Measurements from ENCODE around the gene PAXIP1.
"Not testable (repeated sequence)": the region's sequence is repeated elsewhere in the genome, so short reads cannot be mapped to it uniquely, and the experiment has no call there.

PAXIP1 gene

DNA sequence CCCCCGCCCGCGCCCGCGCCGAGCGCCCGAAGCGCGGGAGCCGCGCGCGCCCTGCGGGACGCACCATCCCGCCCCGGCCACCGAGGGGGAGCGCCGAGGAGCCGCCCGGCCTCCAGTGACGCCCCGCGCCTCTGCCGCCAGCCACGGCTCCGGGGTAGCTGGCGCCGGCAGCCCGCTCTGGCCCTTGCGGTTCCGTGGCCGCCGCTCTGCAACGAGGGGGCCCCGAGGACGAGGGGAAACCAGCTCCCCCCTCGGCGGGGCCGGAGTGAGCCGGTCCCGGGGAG lies at the start of gene PAXIP1:
Gene PAXIP1, minus strand, starts transcription at position 33 of the 284 bp plus-strand sequence. CDS start 195 bp downstream, outside the sequence.
- peak; percentile 92 for DNase-seq

GRCh38 chr7:155051355-155051754 lies 48.4 kb upstream of the PAXIP1 start:
- no peak for DNase-seq

DNA sequence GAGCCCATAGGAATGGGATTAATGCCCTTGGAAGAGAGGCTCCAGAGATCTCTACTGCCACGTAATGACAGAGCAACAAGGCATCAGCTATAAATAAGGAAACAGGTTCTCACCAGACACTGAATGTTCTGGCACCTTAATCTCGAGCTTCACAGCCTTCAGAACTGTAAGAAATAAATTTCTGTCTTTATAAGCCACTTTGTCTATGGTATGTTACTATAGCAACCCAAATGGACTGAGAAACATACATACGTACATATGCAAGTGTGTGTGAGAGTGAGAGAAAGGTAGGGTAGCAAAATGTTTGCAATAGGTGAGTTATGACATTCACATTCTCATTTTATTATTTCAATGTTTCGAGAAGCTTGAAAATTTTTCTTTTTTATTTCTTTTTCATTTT lies 45.1 kb upstream of the PAXIP1 start:
- DNase-seq = no peak

DNA sequence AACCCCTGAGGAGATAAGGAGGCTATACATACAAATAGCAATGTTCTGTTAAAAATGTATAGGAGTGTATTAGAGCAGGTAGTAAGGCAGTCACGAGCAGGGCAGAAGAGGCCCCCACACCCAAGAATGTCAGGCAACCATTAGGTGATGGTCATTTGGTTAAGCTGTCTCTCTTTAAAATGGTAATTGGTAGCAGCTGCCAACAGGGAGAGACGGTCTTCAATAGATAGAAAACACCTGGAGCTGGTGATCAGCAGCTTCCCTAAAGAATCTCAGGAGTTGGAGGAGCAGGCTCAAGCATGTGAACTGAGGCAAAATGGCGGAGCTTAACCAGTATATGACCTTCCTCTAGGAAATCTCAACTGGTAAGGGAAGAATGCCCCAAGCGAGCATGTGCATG lies 40.8 kb upstream of the PAXIP1 start:
- no peak for DNase-seq

DNA sequence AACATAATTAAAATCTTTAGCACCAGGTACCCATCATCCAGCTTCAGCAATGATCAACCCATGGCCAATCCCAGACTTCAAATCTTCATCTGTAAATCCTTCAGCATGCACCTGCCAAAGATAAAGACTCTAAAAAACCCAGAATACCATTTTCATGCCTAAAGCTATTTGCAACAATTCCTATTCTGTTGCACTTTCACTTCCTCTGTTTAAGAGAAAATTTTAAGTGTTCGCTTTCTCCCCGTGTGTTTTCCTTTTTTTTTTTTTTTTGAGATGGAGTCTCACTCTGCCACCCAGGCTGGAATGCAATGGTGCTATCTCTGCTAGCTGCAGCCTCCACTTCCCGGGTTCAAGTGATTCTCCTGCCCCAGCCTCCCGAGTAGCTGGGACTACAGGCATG lies 35.4 kb upstream of the PAXIP1 start:
- DNase-seq = no peak

GRCh38 chr7:155034495-155034894 lies 31.6 kb upstream of the PAXIP1 start:
- not testable (repeated sequence) for DNase-seq

DNA sequence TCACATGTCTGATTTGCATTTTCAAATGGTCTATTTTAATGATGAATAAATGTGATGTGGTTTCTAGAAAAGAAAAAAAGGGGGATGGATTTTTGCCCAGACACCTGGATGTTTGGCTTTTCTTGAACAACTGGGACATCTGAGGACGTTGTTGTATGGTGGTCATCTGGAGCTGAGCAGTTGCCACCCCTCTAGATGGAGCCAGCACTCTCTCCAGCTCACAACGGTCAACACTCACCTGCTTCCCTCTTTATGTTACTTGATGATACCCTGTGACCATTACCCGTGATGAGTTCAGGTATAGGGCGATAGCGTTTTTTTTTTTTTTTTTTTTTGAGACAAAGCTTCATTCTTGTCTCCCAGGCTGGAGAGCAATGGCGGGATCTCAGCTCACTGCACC lies 30.1 kb upstream of the PAXIP1 start:
- peak; percentile 28 for DNase-seq

DNA sequence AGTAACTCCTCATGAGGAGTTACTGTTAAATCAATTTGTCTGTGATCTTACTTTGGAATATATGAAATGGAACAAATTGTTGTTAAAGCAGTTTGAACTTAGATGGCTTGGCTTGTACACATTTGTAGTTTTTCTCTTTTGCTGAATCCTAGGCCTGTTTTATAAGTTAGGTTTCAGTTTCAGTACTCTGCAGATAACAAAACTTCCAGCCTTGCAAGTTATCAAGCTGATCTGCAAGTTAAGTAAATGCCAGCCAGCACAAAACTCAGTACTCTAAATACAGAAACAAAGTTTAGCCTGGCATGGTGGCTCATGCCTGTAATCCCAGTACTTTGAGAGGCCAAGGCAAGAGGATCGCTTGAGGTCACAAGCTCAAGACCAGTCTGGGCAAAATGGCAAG lies 25.0 kb upstream of the PAXIP1 start:
- no peak for DNase-seq

- no peak for DNase-seq
Observed at GRCh38 chr7:155021699-155022145, 18.8 kb upstream of the PAXIP1 start.

DNA sequence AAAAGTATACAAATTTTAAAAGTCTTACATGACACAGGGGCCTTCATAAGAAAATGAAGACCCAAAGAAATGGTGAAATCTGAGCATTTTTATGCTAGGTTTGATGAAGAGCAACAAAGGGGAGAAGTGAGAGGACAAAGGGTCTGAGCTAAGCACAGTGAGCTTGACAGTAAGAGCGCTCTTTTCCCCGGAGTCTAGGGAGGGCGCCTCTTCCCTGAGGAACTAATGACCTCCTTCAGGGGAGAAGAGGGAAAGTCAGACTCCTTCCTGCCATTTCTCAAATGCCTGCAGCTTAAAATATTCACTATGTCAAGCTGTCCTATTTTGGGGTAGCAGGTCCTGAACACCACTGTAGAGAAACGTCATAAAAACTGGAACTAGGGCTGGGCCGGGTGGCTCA lies 18.1 kb upstream of the PAXIP1 start:
- peak; percentile 25 for DNase-seq

DNA sequence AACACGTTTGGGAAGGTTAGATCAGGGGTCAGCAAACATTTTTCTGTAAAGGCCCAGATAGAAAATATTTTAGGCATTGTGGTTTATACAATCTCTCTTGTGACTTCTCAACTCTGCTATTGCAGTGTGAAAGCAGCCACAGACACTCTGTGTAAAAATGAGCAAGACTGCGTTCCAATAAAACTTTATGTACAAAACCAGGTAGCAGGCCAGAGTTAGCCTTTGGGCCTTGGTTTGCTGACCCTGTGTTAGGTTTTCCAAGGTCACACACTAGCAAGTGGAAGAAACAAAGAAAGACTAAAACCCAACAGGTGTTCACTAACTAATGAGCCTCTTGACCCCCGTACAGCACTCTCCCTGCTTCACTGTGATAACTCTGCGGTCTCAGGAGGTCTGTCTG lies 14.9 kb upstream of the PAXIP1 start:
- DNase-seq = no peak

GRCh38 chr7:155011086-155011485 lies 8.2 kb upstream of the PAXIP1 start:
- no peak for DNase-seq

GRCh38 chr7:155009570-155010157 lies 6.7 kb upstream of the PAXIP1 start:
- DNase-seq = peak; percentile 41

DNA sequence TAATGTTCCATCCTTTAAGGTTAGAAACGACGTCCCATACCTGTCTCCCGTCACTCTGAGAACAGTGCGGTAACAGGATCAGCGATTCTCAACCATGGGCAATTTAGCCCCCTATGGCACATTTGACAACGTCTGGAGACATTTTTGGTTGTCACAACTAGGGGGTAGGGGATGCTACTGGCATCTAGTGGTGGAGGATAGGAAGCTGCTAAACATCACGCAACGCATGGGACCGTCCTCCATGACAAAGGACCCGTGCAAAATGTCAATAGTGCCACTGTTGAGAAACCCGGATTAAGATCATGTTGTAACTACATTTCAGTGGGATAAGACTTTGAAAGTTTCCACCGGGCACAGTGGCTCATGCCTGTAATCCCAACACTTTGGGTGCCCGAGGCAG lies 5.0 kb upstream of the PAXIP1 start:
- peak; percentile 23 for DNase-seq

GRCh38 chr7:155003376-155004214 lies 671 bp upstream of the PAXIP1 start:
- peak; percentile 94 for DNase-seq

DNA sequence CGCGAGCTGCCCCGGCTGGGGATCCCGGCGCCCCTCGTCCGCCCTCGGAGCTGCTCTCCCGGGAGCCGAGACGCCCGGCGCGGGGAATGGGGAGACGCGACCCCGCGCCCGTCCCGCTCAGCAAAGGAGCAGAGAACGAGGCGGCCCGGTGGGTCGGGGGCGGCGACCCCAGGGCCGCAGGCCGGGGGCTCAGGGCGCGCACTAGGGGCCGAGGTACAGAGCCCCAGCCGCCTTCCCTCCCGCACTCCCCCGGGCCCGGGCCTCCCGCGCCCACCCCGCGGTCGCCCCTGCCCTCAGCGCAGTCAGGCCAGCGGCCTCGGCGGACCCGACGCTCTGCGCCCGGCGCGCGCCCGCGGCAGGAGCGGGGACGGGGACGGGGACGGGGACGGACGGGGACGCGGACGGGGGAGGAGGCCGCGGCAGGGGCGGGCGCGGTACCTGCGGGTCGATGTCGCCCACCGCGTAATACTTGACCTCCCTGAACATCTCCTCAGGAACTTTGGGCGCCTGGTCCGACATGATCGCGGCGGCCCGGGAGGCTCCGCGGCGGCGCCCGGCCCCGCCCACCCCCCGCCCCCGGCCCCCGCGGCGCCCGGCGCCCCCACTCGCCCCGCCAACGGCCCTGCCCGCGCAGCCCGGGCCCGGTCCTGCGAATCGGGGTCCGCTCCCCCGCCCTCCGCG lies 373 bp downstream of the PAXIP1 start:
- DNase-seq = peak; percentile 85

DNA sequence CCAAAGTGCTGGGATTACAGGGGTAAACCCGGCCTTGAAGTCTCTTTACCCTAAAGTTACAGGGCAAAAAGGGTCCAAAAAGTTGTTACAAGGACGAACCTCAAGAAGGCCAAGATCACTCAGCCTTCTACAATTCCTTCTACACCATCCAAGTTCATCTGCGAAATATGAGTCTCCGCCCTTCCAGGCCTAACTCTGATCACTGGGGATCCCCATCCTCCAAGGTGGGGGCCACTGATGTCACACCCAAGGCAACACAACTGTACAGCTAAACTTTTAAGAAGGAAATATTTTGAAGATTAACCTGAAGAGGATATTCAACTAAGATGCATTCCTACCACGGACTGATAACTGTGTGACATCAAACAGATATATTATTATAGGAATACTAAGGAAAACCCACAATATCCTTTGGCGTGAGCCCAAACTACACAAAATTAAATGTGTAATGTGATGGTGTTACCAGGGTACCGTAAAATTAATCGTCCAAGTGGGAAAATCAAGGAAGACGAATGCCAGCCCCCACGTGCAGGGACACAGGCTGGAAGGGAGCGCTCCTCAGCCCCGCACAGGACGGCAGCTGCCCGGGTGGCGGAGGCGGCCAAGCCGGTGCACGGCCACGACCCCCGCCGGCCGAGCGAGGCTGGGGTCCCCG lies 1.0 kb downstream of the PAXIP1 start:
- peak; percentile 51 for DNase-seq

DNA sequence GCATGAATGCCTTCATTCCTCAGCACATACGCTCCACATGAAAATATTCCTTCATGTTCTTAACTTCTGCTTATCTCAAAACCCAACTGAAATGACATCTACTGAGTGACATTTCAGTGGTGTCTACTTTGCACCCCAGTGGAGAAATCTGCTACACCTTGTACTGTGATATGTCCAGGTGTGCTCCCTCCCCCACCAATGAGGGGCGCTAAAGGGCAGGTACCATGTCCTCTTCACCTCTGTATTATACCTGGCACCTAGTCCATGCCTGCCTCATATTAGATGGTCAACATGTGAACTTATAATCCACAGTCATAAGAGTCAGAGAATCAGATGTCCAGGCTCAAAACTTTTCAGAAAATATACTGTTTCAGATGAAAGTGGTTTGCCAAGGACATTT lies 2.1 kb downstream of the PAXIP1 start:
- DNase-seq = peak; percentile 56

GRCh38 chr7:154998481-154998880 lies 4.4 kb downstream of the PAXIP1 start:
- no peak for DNase-seq

DNA sequence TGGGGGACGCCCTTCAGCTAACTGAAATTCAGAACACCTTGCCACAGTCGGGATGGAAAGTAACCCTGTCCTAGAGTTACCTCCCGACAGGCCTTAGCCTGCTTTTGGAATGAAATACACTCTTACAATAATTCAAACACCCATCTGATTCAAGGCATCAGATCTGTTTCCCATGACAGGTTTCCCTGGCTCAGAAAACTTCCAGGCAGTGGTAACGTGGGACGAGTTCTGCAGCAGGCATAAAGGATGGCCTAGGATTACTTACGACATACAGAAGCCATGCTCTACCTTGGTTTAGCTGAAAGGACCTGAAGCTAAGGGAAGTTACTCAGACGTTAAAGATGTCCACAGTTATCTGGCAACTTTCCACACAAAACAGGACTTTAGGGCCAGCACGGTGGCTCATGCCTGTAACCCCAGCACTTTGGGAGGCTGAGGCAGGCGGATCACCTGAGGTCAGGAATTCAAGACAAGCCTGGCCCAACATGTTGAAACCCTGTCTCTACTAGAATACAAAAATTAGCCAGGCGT lies 5.0 kb downstream of the PAXIP1 start:
- DNase-seq = no peak

DNA sequence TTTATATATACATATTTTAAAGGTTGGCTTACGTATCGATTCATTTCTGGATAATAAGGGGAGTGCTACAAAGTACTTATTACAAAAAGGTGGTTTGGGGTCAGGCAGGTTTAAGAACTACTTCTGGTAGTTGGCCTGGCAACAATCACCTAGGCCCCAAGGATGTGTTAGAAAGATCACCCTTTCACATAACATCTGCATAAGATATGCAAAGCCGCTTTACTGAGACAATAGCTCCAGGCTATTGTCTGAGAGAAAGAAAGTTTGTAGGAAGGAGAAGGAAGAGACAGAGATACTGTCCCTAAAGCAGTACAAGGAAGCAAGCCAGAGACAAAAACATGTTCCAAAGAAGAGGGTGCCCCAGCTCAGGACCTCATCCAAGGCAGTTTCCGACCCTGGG lies 6.2 kb downstream of the PAXIP1 start:
- no peak for DNase-seq

- DNase-seq = no peak
Observed at GRCh38 chr7:154996101-154996500, 6.8 kb downstream of the PAXIP1 start.

DNA sequence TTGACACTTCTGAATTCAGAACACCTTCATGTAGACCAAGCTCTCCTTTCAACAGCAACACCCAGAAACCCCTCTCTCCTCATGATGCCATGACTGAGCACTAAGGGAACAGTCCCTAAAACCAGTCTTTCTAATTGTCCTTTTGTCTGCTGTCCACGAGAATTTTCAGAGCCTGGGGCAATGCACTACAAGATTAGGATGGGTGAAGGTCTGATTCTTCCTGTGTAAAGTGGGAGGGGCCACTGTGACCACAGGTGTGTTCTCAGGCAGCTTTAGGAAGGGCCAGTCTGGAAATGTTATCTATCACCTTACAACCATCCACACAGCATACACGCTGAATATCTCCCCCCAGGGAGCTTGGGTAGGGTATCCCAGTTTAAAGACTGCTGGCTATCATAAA lies 7.9 kb downstream of the PAXIP1 start:
- DNase-seq = no peak

All from NCI-H69 (cell line).